Tibial nerve (tissue), 4 donors: ENCODE data around the gene DCP1B.

Experiments used
- CTCF ChIP-seq, 5 experiments: fragments of 200-600 bp in 3 of 5; fragments of 450-650 bp in 2 of 5; sonication (generic) in 3 of 5; IDR thresholded peaks; one replicate each; pipeline ENCODE4 v1.5.1; 2016 to 2019; ENCODE audit warnings: antibody characterized with exemption in 5 of 5, mild to moderate bottlenecking in 3 of 5, moderate library complexity in 2 of 5
- EP300 ChIP-seq, 2 donors: sonication (generic); formaldehyde crosslinking; IDR thresholded peaks; one replicate each; pipeline ENCODE4 v1.6.1; 2017; ENCODE audit warnings: antibody characterized with exemption in 2 of 2, mild to moderate bottlenecking in 1 of 2
- POLR2A ChIP-seq, 2 donors: fragments of 450-650 bp; IDR thresholded peaks; one replicate each; pipeline ENCODE4 v1.6.1; 2017; ENCODE audit warnings: antibody characterized with exemption in 2 of 2, mild to moderate bottlenecking in 2 of 2, moderate library complexity in 2 of 2

GRCh38 chr12:1966561-1967226, 37.6 kb downstream of the DCP1B start:
- TF ChIP-seq CTCF (IDR thresholded peaks at IDR 0.05), result no peak
- TF ChIP-seq POLR2A (IDR thresholded peaks at IDR 0.05), result no peak
- no peak for TF ChIP-seq EP300 (IDR thresholded peaks at IDR 0.05)
